GM04504 (cell line): Measurements from ENCODE around the gene DEDD.

Source experiments
- DNase-seq: peaks from one replicate; pipeline ENCODE4 v3.0.0-alpha.2; 2012; ENCODE audit warnings: low read depth

Gene DEDD

GRCh38 chr1:161091796-161092507 lies 40.5 kb downstream of the DEDD start:
- DNase-seq, result no peak

- DNase-seq, result no peak
These were observed 41.4 kb downstream of the DEDD start for GRCh38 chr1:161091093-161091492.

DNA sequence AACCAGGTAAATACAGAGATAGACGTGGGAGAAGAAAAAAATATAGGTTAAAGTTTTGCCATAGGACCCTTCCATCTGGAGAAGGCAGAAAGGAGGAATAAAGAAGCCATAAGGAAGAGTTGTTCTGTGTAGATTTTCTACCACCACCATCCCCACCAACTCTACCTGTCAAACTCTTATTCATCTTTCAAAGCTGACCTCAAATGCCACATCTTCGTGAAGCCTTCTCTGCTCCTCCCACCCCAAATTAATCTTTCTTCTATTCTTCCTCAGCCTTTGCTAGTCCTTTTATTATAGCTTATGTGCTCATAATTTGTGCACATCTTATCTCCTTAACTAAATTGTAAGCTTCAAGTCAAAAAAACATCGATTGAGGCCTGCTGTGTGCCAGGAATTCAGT lies 41.9 kb downstream of the DEDD start:
- DNase-seq, result no peak

DNA sequence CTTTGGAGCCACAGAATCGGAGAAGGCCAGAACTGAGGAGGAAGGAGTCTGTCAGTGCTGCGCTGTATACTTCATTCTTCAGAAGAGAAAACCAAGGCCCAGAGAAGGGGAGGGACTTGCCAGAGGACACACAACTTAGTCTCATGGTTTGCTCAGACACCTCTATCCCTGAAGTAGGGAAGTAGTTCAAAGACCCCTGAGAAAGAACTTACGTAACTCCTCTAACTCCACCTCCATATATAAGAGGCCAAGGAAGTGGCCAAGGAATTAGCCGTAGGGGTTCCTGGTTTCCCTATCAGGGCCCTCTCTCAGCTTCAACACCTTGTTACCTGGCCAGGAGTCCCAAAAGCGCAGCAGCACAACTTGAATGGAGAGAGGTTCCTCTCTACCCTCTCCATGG lies 42.5 kb downstream of the DEDD start:
- DNase-seq, result no peak

DNA sequence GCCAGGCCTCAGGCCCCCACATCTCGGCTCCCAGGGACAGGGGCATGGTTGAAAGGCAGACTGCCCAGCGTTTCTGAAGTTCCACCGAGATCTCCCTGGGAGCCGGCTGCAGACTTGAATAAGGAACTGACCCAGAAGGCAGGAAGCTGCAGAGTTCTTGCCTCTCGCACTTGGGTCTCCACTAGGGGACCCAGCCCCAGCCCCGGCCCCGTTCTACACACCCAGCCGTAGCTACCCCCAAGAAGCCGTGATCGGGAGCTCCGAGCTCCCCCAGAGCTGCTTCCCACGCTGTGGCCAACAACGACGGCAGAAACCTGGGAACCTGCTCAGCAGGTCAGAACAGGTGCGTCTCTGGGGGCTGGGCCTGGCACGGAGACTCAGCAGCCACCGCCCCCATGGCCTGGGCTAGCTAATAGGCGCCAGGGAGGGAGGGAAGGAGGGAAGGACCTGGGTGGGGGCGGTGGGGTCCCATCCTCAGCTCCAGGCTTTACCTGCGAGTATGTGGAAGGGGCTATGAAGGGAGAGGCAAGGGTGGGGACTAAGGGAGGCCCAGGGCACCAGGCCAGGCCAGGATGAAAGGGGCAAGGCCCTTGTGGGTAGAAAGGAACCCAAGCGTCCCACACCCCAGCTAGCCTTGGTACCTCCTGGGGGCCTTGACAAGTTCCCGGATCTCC lies 43.1 kb downstream of the DEDD start, which contains the start of gene NECTIN4:
NECTIN4 (minus strand) TSS at position 308 of the 674 bp plus-strand sequence; CDS start at position 46, 262 bp downstream.
- DNase-seq, result no peak

DNA sequence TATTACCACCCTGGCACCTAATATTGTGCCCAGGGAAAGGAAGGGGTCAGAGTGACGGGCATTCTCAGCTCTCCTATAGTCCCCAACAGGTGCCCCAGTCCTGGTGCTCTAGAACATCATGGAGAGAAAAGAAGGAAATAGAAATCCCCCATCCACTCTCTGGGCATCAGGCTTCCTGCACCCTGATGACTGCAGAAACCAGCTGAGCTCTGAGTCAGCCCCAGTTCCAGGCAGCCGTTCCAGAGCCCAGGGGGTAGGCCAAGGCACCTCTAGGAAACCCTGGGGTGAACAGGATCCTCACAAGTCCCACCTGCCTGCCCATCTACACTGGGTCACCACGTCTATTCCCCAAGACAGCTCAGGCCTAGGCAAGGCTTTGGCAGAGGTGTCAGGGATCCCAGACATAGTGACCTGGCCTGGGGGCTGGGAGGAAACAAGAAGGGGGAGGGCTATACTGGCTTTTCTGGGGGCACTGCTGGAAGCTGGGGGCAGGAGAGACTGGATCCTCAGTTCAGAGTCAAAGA lies 43.8 kb downstream of the DEDD start:
- DNase-seq, result no peak

DNA sequence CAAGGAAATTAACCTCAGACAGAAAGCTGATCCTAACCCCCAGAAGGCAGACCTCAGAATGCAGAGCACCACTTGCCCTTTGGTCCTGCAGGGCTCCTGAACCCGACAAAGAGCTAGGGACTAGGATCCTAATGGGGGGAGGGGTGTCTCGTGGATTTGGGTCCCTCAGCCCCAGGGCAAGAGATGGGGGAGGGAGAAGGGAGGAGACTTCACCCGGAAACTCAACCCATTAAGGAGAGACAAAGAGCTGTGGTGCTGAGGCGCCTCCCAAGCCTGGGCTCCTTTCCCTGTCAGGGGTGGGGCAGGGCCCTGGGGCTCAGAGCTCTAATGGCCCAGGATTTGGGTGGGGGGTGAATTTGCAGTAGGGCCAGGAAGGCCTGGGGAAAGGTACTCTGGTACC lies 46.0 kb downstream of the DEDD start:
- no peak for DNase-seq

DNA sequence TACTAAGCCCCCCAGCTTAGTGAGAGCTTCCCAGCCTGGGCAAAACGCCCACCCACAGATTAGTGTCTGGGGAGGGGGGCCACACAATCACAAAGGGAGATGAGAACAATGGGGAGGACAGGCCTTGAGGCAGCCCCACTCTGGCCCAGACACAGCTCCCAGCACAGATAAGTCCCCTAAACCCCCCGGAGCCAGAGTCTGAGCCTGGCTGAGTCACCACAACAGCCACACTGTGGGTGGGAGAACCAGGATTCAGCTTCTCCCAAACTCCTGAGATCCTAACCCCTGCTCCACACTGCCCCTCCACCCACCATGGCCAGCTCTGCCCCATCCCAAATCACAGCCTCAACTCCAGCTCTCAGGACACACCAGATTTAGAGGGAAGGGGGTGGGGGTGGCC lies 47.3 kb downstream of the DEDD start:
- no peak for DNase-seq

- DNase-seq, result no peak
These were observed 47.9 kb downstream of the DEDD start for GRCh38 chr1:161084597-161084988.

GRCh38 chr1:161083748-161084596 lies 48.5 kb downstream of the DEDD start:
- DNase-seq, result no peak

DNA sequence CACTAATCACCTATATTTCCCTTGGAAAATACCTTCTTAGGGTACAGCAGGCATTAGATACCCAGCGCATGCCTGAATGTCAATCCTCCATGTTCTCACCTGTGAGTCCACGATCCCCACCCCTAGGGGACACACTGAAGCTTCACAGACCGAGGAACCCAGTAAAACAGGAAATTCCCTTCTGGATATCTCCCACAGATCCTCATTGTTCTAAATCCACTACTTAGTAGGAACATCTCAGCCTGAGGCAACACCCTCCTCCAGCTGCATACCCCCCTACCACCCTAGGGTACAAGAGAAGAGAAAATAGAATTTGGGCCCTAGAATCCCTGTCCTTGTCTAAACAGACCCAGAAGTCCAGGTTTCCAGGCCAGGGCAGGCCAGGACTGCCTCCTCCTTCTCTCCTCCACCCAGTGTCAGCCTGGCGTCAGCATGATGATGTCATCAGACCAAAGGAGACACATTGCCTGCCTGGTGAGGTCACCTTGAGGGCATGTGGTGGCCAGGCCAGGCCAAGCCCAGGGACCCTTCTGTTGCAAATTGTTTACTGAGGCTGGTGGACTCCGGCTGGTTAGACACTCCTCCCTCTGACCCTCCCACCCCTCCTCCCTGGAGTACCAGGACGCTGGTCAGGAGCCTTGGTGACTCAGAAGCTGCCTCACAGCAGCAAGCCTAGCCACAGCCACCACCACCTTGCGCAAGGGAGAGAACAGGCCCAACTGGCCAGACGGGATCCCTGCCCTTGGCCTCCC lies 49.3 kb downstream of the DEDD start:
- DNase-seq, result peak; percentile 83

DNA sequence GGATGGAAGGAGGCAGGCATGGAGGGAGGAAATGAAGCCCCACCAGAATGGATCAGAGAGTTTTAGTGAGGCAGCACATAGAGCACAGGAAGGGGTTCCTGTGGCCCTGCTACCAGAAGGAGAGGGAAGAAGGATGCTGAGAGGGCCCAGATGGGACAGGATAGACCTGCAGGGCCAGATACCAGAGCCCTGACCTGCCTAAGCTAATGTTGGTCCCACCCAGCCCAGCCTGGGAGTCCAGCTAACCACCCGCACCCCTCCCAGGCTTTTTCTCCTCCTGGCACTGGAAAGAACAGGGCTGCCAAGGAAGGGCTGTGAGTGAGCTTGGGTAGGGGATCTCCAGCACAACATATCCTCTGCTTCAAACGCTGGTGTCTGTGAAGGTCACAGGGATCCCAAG lies 50.0 kb downstream of the DEDD start:
- DNase-seq, result no peak

DNA sequence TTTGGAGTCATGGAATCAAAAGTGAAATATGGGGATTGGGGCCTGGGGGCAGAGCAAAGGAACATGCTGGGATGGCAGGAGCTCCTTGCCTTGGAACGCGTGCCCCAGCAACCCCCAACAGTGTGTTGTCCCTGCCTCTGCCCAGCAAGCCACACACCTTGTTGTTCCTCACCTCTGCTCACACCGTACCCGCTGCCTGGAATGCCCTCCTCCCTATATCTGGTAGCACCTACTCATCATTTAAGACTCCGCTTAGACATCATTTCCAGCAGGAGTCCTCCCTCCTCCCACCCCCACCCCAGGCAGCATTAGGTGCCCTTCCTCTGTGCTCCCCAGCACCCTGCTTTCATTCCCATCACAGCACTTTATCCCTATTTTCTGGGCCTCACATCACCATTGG lies 50.9 kb downstream of the DEDD start:
- DNase-seq, result no peak

GRCh38 chr1:161080441-161081405 lies 51.7 kb downstream of the DEDD start:
- no peak for DNase-seq

DNA sequence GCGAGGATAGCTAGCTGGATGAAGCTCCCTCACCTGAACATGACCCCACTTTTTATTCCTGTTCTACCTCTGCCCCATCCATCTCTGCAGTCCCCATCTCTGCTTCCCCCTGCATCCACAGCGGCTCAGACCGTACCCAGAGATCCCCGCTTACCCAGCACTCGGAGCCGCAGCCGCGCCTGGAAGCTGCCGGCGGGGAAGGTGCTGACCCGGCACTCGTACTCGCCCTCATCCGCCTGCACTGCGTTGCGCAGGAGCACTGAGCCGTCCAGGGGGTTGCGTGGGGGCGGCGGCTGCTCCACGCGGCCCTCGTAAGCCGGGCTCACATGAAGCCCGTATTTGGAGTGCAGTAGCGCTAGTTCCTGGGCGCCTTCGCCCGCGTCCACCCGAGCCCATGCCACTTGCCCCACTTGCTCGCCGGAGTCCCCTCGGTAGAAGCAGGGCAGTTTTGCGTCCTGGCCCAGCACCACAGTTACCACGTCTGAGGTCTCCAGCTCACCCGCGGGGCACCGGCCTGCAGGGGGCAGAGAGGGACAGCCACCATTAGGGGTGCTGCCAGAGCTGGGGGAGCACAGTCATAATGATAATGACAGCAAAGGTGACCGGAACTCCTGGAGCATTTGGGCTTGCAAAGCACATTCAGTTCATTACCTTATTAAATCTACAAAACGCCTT lies 52.9 kb downstream of the DEDD start:
- no peak for DNase-seq

- DNase-seq, result no peak
These were observed 55.0 kb downstream of the DEDD start for GRCh38 chr1:161077426-161077825.

- no peak for DNase-seq
These were observed 56.1 kb downstream of the DEDD start for GRCh38 chr1:161076410-161076809.

DNA sequence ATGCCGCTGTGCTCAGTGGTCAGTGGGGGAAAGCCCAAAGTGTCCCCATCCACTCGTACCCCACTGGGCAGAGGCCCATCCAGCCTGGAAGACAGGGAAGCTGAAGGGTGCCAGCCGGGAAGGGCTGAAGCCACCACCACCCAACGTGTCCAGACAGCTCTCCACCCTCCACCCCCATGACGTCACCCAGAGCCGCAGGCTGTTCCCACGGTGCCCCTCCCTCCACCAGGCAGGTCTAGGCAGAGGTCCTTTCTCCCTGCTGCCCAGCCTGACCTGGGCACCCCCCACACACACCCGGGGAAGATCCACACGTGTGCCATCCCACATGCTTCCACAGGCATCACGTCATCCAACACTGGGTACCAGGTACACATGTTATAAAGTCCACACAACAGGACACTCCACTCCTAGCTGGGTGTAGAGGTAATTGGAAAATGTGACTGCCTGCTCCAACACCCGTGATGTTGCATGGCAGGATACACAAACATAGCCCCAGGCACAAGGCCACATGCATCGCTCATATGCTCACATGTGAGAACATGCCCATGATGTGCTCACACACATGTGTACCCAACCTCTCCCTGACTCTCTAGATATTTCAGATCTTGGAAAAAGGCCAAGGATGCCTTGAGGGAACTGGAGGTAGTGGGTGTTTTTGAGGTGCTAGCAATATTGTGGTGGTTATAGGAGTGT lies 57.6 kb downstream of the DEDD start:
- no peak for DNase-seq

DNA sequence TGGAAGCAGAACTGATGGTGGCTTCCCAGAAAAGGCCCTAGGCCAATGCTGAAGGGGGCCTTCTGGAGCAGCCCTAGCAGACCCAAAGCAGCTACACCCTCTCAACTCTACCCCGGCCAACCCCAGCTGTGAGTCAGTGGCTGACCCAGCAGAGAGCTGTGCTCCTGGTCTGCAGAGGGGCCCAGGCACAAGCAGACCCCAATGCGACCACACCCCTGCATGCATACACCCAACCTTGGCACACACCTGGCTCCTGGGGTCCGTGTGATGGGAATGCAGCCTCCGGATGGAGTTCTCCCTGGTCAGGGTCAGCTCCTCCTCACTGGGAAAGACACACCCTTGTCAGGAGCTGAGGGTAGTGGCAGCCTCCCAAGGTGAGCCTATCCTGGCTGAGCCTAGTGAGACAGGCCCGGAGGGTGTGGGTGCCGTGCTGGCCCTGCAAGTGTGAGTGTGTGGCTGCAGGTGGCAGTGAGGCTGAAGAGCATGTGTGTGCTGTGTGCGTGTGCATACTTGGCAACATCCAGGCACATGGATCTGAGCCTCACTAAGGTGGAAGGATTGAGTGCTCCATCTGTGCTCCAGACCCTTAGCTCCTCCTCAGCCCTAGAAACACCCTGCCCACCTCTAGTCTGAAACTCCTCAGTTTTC lies 58.9 kb downstream of the DEDD start:
- DNase-seq, result no peak
